ENCODE data around the gene RHOH.

RHOH gene

GRCh38 chr4:40238008-40238699 is 41.3 kb downstream of the RHOH start:
- DNase-seq (ENCODE audit: low spot score), result no peak

- no peak for DNase-seq (ENCODE audit: low spot score)
These were observed 42.1 kb downstream of the RHOH start for GRCh38 chr4:40238700-40239548.

GRCh38 chr4:40240040-40240653 is 43.3 kb downstream of the RHOH start:
- no peak for DNase-seq (ENCODE audit: low spot score)

GRCh38 chr4:40241026-40241425 is 44.2 kb downstream of the RHOH start:
- DNase-seq (ENCODE audit: low spot score), result no peak

GRCh38 chr4:40241941-40242340 is 45.1 kb downstream of the RHOH start:
- DNase-seq (ENCODE audit: low spot score), result no peak

- DNase-seq (ENCODE audit: low spot score), result no peak
These were observed 46.6 kb downstream of the RHOH start for GRCh38 chr4:40243386-40243948.

- DNase-seq (ENCODE audit: low spot score), result no peak
These were observed 47.8 kb downstream of the RHOH start for GRCh38 chr4:40244606-40245005.

- no peak for DNase-seq (ENCODE audit: low spot score)
These were observed 48.7 kb downstream of the RHOH start for GRCh38 chr4:40245550-40245949.

GRCh38 chr4:40246011-40246900 is 49.4 kb downstream of the RHOH start:
- DNase-seq (ENCODE audit: low spot score), result no peak

GRCh38 chr4:40246938-40247337 is 50.1 kb downstream of the RHOH start:
- no peak for DNase-seq (ENCODE audit: low spot score)

- DNase-seq (ENCODE audit: low spot score), result no peak
These were observed 50.5 kb downstream of the RHOH start for GRCh38 chr4:40247350-40247749.

GRCh38 chr4:40251366-40251765 is 54.5 kb downstream of the RHOH start:
- no peak for DNase-seq (ENCODE audit: low spot score)

- DNase-seq (ENCODE audit: low spot score), result no peak
These were observed 57.1 kb downstream of the RHOH start for GRCh38 chr4:40253906-40254305.

- no peak for DNase-seq (ENCODE audit: low spot score)
These were observed 58.0 kb downstream of the RHOH start for GRCh38 chr4:40254608-40255392.

- peak; percentile 71 for DNase-seq (ENCODE audit: low spot score)
These were observed 58.8 kb downstream of the RHOH start for GRCh38 chr4:40255393-40256281.

GRCh38 chr4:40256329-40256728 is 59.5 kb downstream of the RHOH start:
- DNase-seq (ENCODE audit: low spot score), result no peak

GRCh38 chr4:40256817-40257216 is 60.0 kb downstream of the RHOH start:
- no peak for DNase-seq (ENCODE audit: low spot score)

GRCh38 chr4:40258627-40259026 is 61.8 kb downstream of the RHOH start:
- no peak for DNase-seq (ENCODE audit: low spot score)

GRCh38 chr4:40261231-40262076 is 64.6 kb downstream of the RHOH start:
- no peak for DNase-seq (ENCODE audit: low spot score)

All from hepatic stellate cell (primary cell).